ENCODE data around the gene CDH5. TPM values are rescaled to one million over a fixed set of nuclear protein-coding genes. Genes with fewer than 3 reads are reported as not detected.
"Not testable (repeated sequence)": the region's sequence is repeated elsewhere in the genome, so short reads cannot be mapped to it uniquely, and the experiment has no call there.

CDH5 gene
- total RNA-seq, 3 donors from 2014 or later: 5.5 to 17.0 (median 10.2) TPM

- H3K4me1 ChIP-seq (ENCODE audit: low read depth): no peaks in the 10 kb centered on the region
- ATAC-seq (no peak), DNase-seq (no peak)
- no peak for TF ChIP-seq CTCF (IDR thresholded peaks at IDR 0.05)
- H3K9me3 ChIP-seq: no peaks in the 10 kb centered on the region
- intact Hi-C loops (cut with DNase I, micrococcal nuclease): no loop called here
- no peaks in the 10 kb centered on the region for H3K36me3 ChIP-seq (ENCODE audit: low read depth)
- no peak overlapping the region for H3K4me3 ChIP-seq
Observed at GRCh38 chr16:66325717-66326376, 40.6 kb upstream of the CDH5 start.

- Histone ChIP-seq H3K4me3 (no peak overlapping the region), H3K4me1 (ENCODE audit: low read depth) (no peaks in the 10 kb centered on the region), H3K36me3 (ENCODE audit: low read depth) (no peaks in the 10 kb centered on the region), H3K9me3 (no peaks in the 10 kb centered on the region)
- DNase-seq: peak in 2 of 3 donors; percentile 25 to 54
- peak; percentile 70 for ATAC-seq
- TF ChIP-seq CTCF (IDR thresholded peaks at IDR 0.05): no peak
- intact Hi-C loops (cut with DNase I, micrococcal nuclease): no loop called here
Observed at GRCh38 chr16:66326991-66327513, 39.4 kb upstream of the CDH5 start.

GRCh38 chr16:66328282-66328681 lies 38.2 kb upstream of the CDH5 start:
- TF ChIP-seq CTCF (IDR thresholded peaks at IDR 0.05): no peak
- intact Hi-C loops (cut with DNase I, micrococcal nuclease): no loop called here
- Histone ChIP-seq H3K36me3 (ENCODE audit: low read depth) (no peaks in the 10 kb centered on the region), H3K4me3 (no peak overlapping the region), H3K9me3 (no peaks in the 10 kb centered on the region), H3K4me1 (ENCODE audit: low read depth) (no peaks in the 10 kb centered on the region)
- ATAC-seq (no peak), DNase-seq (no peak)

- H3K4me3 ChIP-seq; intact Hi-C loops (cut with DNase I, micrococcal nuclease); H3K9me3 ChIP-seq; ATAC-seq; H3K36me3 ChIP-seq (ENCODE audit: low read depth); DNase-seq; H3K4me1 ChIP-seq (ENCODE audit: low read depth): not testable (repeated sequence)
Observed at GRCh38 chr16:66331464-66331863, 35.0 kb upstream of the CDH5 start.

- DNase-seq (no peak), ATAC-seq (no peak)
- no peaks in the 10 kb centered on the region for H3K9me3 ChIP-seq
- intact Hi-C loops (cut with DNase I, micrococcal nuclease): no loop called here
- H3K4me1 ChIP-seq (ENCODE audit: low read depth): peaks cover 5% of the 10 kb centered on the region
- no peaks in the 10 kb centered on the region for H3K36me3 ChIP-seq (ENCODE audit: low read depth)
- no peak for TF ChIP-seq CTCF (IDR thresholded peaks at IDR 0.05)
- H3K4me3 ChIP-seq: no peak overlapping the region
Observed at GRCh38 chr16:66332634-66333610, 33.6 kb upstream of the CDH5 start.
